IMR-90 (cell line): ENCODE measurements around the gene DEFB114. TPM values are rescaled to one million over a fixed set of nuclear protein-coding genes. Genes with fewer than 3 reads are reported as not detected.

Experiments used
- ATAC-seq: fragments of 200-7000 bp; cut with Tn5 transposase; 2 replicates; pipeline ENCODE4 v1.9.1; 2020; ENCODE audit warnings: low read depth, mild to moderate bottlenecking, moderate library complexity
- BruUV-seq: library from RNA; stranded (reverse); fragments of 400-500 nt; replicated peaks from 2 replicates; lab custom pipeline; 2021; lab: Mats Ljungman, UMichigan
- CTCF ChIA-PET: fragments of 300-600 bp; formaldehyde crosslinking; extraction: SDS; loops from one replicate; lab custom pipeline; 2021; ENCODE audit warnings: antibody characterized with exemption; lab: Yijun Ruan, JAX
- POLR2A ChIA-PET: fragments of 300-600 bp; sonication (Branson Sonifier 250); formaldehyde crosslinking; loops from one replicate; lab custom pipeline; 2022; ENCODE audit warnings: antibody characterized with exemption; ENCODE audit not compliant: unreplicated experiment; lab: Charles Lee
- DNase-seq: peaks from one replicate; pipeline ENCODE4 v3.0.0; 2013
- H2AFZ ChIP-seq: replicated peaks from 2 replicates; pipeline ENCODE3; 2013; ENCODE audit warnings: low read length, mild to moderate bottlenecking; ENCODE audit not compliant: poor library complexity
- H2AK5ac ChIP-seq: 2 replicates; pipeline ENCODE4 v1.6.1; 2013; ENCODE audit warnings: low read depth, low read length, inconsistent platforms
- H2AK9ac ChIP-seq: replicated peaks from 2 replicates; pipeline ENCODE3; 2013; ENCODE audit warnings: mild to moderate bottlenecking, low read depth, low read length, moderate library complexity; ENCODE audit not compliant: poor library complexity
- H2BK120ac ChIP-seq: 2 replicates; pipeline ENCODE4 v1.6.1; 2013; ENCODE audit warnings: low read depth, low read length, inconsistent platforms
- H2BK15ac ChIP-seq: 3 replicates; pipeline ENCODE4 v1.6.1; 2013; ENCODE audit warnings: low read depth, low read length, inconsistent platforms
- H2BK20ac ChIP-seq: 2 replicates; pipeline ENCODE4 v1.6.1; 2013; ENCODE audit warnings: low read depth, mild to moderate bottlenecking, inconsistent platforms, low read length, moderate library complexity
- H2BK5ac ChIP-seq: 2 replicates; pipeline ENCODE4 v1.6.1; 2013; ENCODE audit warnings: mild to moderate bottlenecking, low read depth, low read length, inconsistent platforms; ENCODE audit not compliant: poor library complexity, severe bottlenecking
- H3K14ac ChIP-seq: replicated peaks from 2 replicates; pipeline ENCODE4 v1.6.1; 2013; ENCODE audit warnings: low read depth, low read length, inconsistent platforms
- H3K18ac ChIP-seq: 2 replicates; pipeline ENCODE4 v1.6.1; 2013; ENCODE audit warnings: low read depth, low read length, control low read depth
- H3K23ac ChIP-seq: 2 replicates; pipeline ENCODE4 v1.6.1; 2013; ENCODE audit warnings: low read depth, low read length, inconsistent platforms
- H3K27ac ChIP-seq: 2 replicates; pipeline ENCODE4 v1.5.1; 2013; ENCODE audit warnings: mild to moderate bottlenecking, control low read depth, low read length; ENCODE audit not compliant: insufficient read depth
- H3K27me3 ChIP-seq: 2 replicates; pipeline ENCODE4 v1.6.1; 2013; ENCODE audit warnings: low read length; ENCODE audit not compliant: control insufficient read depth, insufficient read depth
- H3K36me3 ChIP-seq: 2 replicates; pipeline ENCODE4 v1.6.1; 2013; ENCODE audit warnings: low read length, mixed read lengths; ENCODE audit not compliant: control insufficient read depth, insufficient read depth
- H3K4ac ChIP-seq: 2 replicates; pipeline ENCODE4 v1.6.1; 2013; ENCODE audit warnings: low read depth, low read length, inconsistent platforms
- H3K4me1 ChIP-seq: 2 replicates; pipeline ENCODE4 v1.6.1; 2013; ENCODE audit warnings: low read length, mixed read lengths; ENCODE audit not compliant: control insufficient read depth, insufficient read depth
- H3K4me2 ChIP-seq: 2 replicates; pipeline ENCODE4 v1.6.1; 2013; ENCODE audit warnings: low read depth, mild to moderate bottlenecking, control low read depth, low read length, moderate library complexity
- H3K4me3 ChIP-seq: 2 replicates; pipeline ENCODE4 v1.5.1; 2013; ENCODE audit warnings: low read depth, mild to moderate bottlenecking, control low read depth, low read length, moderate library complexity; ENCODE audit not compliant: insufficient read depth
- H3K56ac ChIP-seq: 2 replicates; pipeline ENCODE4 v1.6.1; 2013; ENCODE audit warnings: low read length, inconsistent platforms; ENCODE audit not compliant: insufficient read depth; ENCODE audit errors: extremely low read depth
- H3K79me1 ChIP-seq, 2 experiments: 2 replicates each; pipeline ENCODE4 v1.6.1; 2013; ENCODE audit warnings: low read length in 2 of 2, inconsistent platforms in 1 of 2, low read depth in 1 of 2
- H3K9ac ChIP-seq: 2 replicates; pipeline ENCODE4 v1.6.1; 2013; ENCODE audit warnings: low read depth, low read length, control low read depth
- H3K9me1 ChIP-seq: 2 replicates; pipeline ENCODE4 v1.6.1; 2013; ENCODE audit warnings: low read length, inconsistent platforms; ENCODE audit not compliant: insufficient read depth
- H3K9me3 ChIP-seq: 2 replicates; pipeline ENCODE4 v1.6.1; 2013; ENCODE audit warnings: low read length; ENCODE audit not compliant: control insufficient read depth, insufficient read depth
- H4K20me1 ChIP-seq: 2 replicates; pipeline ENCODE4 v1.6.1; 2013; ENCODE audit warnings: low read length, inconsistent platforms; ENCODE audit not compliant: insufficient read depth
- H4K5ac ChIP-seq: 2 replicates; pipeline ENCODE4 v1.6.1; 2013; ENCODE audit warnings: mild to moderate bottlenecking, low read depth, low read length, control low read depth
- H4K8ac ChIP-seq, 2 experiments: 2 replicates each; pipeline ENCODE4 v1.6.1; 2013; ENCODE audit warnings: low read depth in 2 of 2, low read length in 2 of 2, control low read depth in 1 of 2, inconsistent platforms in 1 of 2
- H4K91ac ChIP-seq: 2 replicates; pipeline ENCODE4 v1.6.1; 2013; ENCODE audit warnings: low read depth, low read length, inconsistent platforms; ENCODE audit not compliant: insufficient read depth
- BHLHE40 ChIP-seq: fragments of 150-350 bp; IDR thresholded peaks from 2 replicates; pipeline ENCODE4 v1.6.1; 2016; ENCODE audit warnings: mild to moderate bottlenecking, low read depth, low read length
- CHD1 ChIP-seq: IDR thresholded peaks from 2 replicates; pipeline ENCODE4 v1.6.1; 2012; ENCODE audit warnings: low read depth, low read length, improper control_type of control experiment
- FOS ChIP-seq: fragments of 150-350 bp; IDR thresholded peaks from 2 replicates; pipeline ENCODE4 v1.6.1; 2016; ENCODE audit warnings: low read depth, low read length
- MAFK ChIP-seq: IDR thresholded peaks from 2 replicates; pipeline ENCODE4 v1.6.1; 2012; ENCODE audit warnings: low read depth, low read length, improper control_type of control experiment
- MXI1 ChIP-seq: IDR thresholded peaks from 2 replicates; pipeline ENCODE4 v1.6.1; 2012; ENCODE audit warnings: low read depth, mild to moderate bottlenecking, low read length, moderate library complexity, borderline replicate concordance
- SMC3 ChIP-seq: fragments of 150-350 bp; IDR thresholded peaks from 2 replicates; pipeline ENCODE4 v1.6.1; 2016; ENCODE audit warnings: low read depth, mild to moderate bottlenecking, antibody characterized with exemption, low read length, moderate library complexity
- WGBS, 2 experiments: methylation state at CpG; one replicate each; pipeline versions ENCODE4 v1.1.5 to v1.1.7; 2013; ENCODE audit warnings: missing lambda C conversion rate in 2 of 2; ENCODE audit not compliant: insufficient read length in 1 of 2; ENCODE audit errors: extremely low coverage in 2 of 2; 5-methylcytosine and 5-hydroxymethylcytosine counted together
- dilution Hi-C: fragments of 300-500 bp; cut with HindIII; formaldehyde crosslinking; loops from one replicate; pipeline ENCODE4 v1.14.3; 2018; ENCODE audit warnings: low sequenced_read_pairs; ENCODE audit not compliant: unreplicated experiment
- in situ Hi-C: fragments of 300-500 bp; cut with MboI; formaldehyde crosslinking; loops from 3 replicates; pipeline ENCODE4 v1.14.3; 2019; ENCODE audit warnings: low sequenced_read_pairs, inconsistent platforms, mixed read lengths
- intact Hi-C: fragments of 100-400 bp; cut with micrococcal nuclease; formaldehyde crosslinking; loops from 2 replicates; pipeline ENCODE4 v1.10.0; 2022
- polyA plus RNA-seq, 3 experiments: library from polyadenylated mRNA; depleted of rRNA; stranded (reverse); fragments of >200 nt; gene quantifications; 2 replicates each; pipeline ENCODE4 v1.2.3, GENCODE V29; 2012; ENCODE audit warnings: low replicate concordance in 1 of 3
- total RNA-seq: library from RNA; depleted of rRNA; stranded (reverse); fragments of >200 nt; gene quantifications from 2 replicates; pipeline ENCODE4 v1.2.3, GENCODE V29; 2012
- TF ChIP-seq, protein P1 (sequence below): fragments of 150-350 bp; IDR thresholded peaks from 2 replicates; pipeline ENCODE4 v1.6.1; 2016; ENCODE audit warnings: low read depth, mild to moderate bottlenecking, low read length, moderate library complexity, borderline replicate concordance

DEFB114 gene
- total and polyA plus RNA-seq, 2 of the 4 experiments (the other 2 are of a cell fraction): not detected

DNA sequence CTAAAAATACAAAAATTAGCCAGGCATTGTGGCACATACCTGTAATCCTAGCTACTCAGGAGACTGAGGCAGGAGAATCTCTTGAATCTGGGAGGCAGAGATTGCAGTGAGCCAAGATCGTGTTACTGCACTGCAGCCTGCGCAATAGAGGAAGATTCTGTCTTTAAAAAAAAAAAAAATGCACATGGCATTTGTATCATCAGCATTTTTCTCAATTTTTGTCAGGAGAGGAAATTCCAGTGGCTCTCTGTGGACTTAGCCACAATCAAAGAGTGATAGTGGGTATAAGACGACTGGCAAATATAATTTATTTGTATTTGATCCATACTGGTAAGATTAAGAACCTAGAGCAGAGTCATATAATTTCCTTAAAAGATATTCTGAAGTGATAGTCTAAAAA is 28.6 kb downstream of the DEFB114 start:
- WGBS, 2 experiments: no CpG with 5 or more reads among the region's 3 CpGs
- CTCF ChIA-PET: no interaction called here

More for the DNA sequence above, 28.6 kb downstream of the DEFB114 start:
- Histone ChIP-seq H3K79me1 (no peaks in the 10 kb centered on the region), H2AK9ac (no peak overlapping the region), H2BK120ac (no peak overlapping the region), H3K9me3 (no peaks in the 10 kb centered on the region), H3K4me1 (no peaks in the 10 kb centered on the region), H2AK5ac (no peak overlapping the region), H3K27me3 (no peaks in the 10 kb centered on the region), H4K8ac (no peak overlapping the region), H3K18ac (no peak overlapping the region), H4K20me1 (no peaks in the 10 kb centered on the region), H2BK15ac (no peak overlapping the region), H3K4me3 (no peak overlapping the region), H3K23ac (no peak overlapping the region), H3K4me2 (no peak overlapping the region), H3K4ac (no peak overlapping the region), H3K36me3 (no peaks in the 10 kb centered on the region), H2AFZ (no peak overlapping the region), H4K5ac (no peak overlapping the region), H3K56ac (no peak overlapping the region), H2BK5ac (no peak overlapping the region), H3K27ac (no peak overlapping the region), H2BK20ac (no peak overlapping the region), H4K91ac (no peak overlapping the region), H3K14ac (no peak overlapping the region), H3K9me1 (no peaks in the 10 kb centered on the region), H3K9ac (no peak overlapping the region)
- intact Hi-C loops: no loop called here
- in situ Hi-C loops: no loop called here
- no peak for ATAC-seq
- dilution Hi-C loops: no loop called here
- BruUV-seq: no TSS peak
- no peak for DNase-seq
- POLR2A ChIA-PET: no interaction called here
- TF ChIP-seq SMC3 (no peak), MXI1 (no peak), BHLHE40 (no peak), FOS (no peak), MAFK (no peak), CHD1 (no peak)
- TF ChIP-seq, protein P1, sequence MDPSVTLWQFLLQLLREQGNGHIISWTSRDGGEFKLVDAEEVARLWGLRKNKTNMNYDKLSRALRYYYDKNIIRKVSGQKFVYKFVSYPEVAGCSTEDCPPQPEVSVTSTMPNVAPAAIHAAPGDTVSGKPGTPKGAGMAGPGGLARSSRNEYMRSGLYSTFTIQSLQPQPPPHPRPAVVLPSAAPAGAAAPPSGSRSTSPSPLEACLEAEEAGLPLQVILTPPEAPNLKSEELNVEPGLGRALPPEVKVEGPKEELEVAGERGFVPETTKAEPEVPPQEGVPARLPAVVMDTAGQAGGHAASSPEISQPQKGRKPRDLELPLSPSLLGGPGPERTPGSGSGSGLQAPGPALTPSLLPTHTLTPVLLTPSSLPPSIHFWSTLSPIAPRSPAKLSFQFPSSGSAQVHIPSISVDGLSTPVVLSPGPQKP: no peak
